Measurements from ENCODE around the gene SPAG9.
"Not testable (repeated sequence)": the region's sequence is repeated elsewhere in the genome, so short reads cannot be mapped to it uniquely, and the experiment has no call there.

SPAG9 gene

GRCh38 chr17:50952013-50952412 is 168.7 kb downstream of the SPAG9 start:
- no peak for DNase-seq

- DNase-seq = peak; percentile 37 to 42
Observed at GRCh38 chr17:50949989-50950877, 170.4 kb downstream of the SPAG9 start.

- DNase-seq = no peak
Observed at GRCh38 chr17:50949128-50949988, 171.3 kb downstream of the SPAG9 start.

- DNase-seq = no peak
Observed at GRCh38 chr17:50948711-50949110, 172.0 kb downstream of the SPAG9 start.

- DNase-seq = no peak
Observed at GRCh38 chr17:50947782-50948543, 172.7 kb downstream of the SPAG9 start.

- no peak for DNase-seq
Observed at GRCh38 chr17:50946891-50947781, 173.5 kb downstream of the SPAG9 start.

- DNase-seq = no peak
Observed at GRCh38 chr17:50946223-50946890, 174.3 kb downstream of the SPAG9 start.

GRCh38 chr17:50945779-50946222 is 174.9 kb downstream of the SPAG9 start:
- no peak for DNase-seq

- no peak for DNase-seq
Observed at GRCh38 chr17:50944902-50945720, 175.6 kb downstream of the SPAG9 start.

- DNase-seq = peak; percentile 67 to 68
Observed at GRCh38 chr17:50944054-50944901, 176.4 kb downstream of the SPAG9 start.

- DNase-seq = no peak
Observed at GRCh38 chr17:50943575-50943933, 177.1 kb downstream of the SPAG9 start.

- DNase-seq = not testable (repeated sequence)
Observed at GRCh38 chr17:50941676-50942048, 179.0 kb downstream of the SPAG9 start.

- no peak for DNase-seq
Observed at GRCh38 chr17:50939795-50940684, 180.6 kb downstream of the SPAG9 start.

- DNase-seq = no peak
Observed at GRCh38 chr17:50939542-50939794, 181.2 kb downstream of the SPAG9 start.

- no peak for DNase-seq
Observed at GRCh38 chr17:50938821-50939541, 181.7 kb downstream of the SPAG9 start.

- DNase-seq = no peak
Observed at GRCh38 chr17:50935996-50936266, 184.7 kb downstream of the SPAG9 start.

- no peak for DNase-seq
Observed at GRCh38 chr17:50935221-50935995, 185.3 kb downstream of the SPAG9 start.
